GM23338 (cell line): ENCODE data around the gene LCN6.

Experiments used
- CREB1 ChIP-seq: fragments of 250-450 bp; sonication (Bioruptor Pico); IDR thresholded peaks from 2 replicates; pipeline ENCODE4 v1.5.0; 2020; ENCODE audit warnings: low read depth, mild to moderate bottlenecking, moderate library complexity
- EZH2 ChIP-seq: fragments of 200-600 bp; sonication (generic); IDR thresholded peaks from one replicate; pipeline ENCODE4 v1.8.0; 2017; ENCODE audit warnings: antibody characterized with exemption, mild to moderate bottlenecking, low read depth; ENCODE audit not compliant: unreplicated experiment
- EZH2phosphoT487 ChIP-seq: fragments of 200-600 bp; sonication (generic); IDR thresholded peaks from one replicate; pipeline ENCODE4 v1.8.1; 2018; ENCODE audit warnings: antibody characterized with exemption; ENCODE audit not compliant: unreplicated experiment
- JUNB ChIP-seq: IDR thresholded peaks from one replicate; pipeline ENCODE4 v1.6.1; 2016; ENCODE audit warnings: antibody characterized with exemption; ENCODE audit not compliant: unreplicated experiment
- NANOG ChIP-seq: IDR thresholded peaks from 2 replicates; pipeline ENCODE4 v1.6.1; 2016; ENCODE audit warnings: antibody characterized with exemption, borderline replicate concordance
- POLR2AphosphoS5 ChIP-seq: IDR thresholded peaks from 2 replicates; pipeline ENCODE4 v1.6.1; 2016; ENCODE audit warnings: antibody characterized with exemption, low read depth
- STAT1 ChIP-seq: IDR thresholded peaks from one replicate; pipeline ENCODE4 v1.6.1; 2016; ENCODE audit warnings: antibody characterized with exemption; ENCODE audit not compliant: unreplicated experiment
- ZNF114 ChIP-seq: fragments of 250-450 bp; sonication (Bioruptor Pico); IDR thresholded peaks from 2 replicates; pipeline ENCODE4 v1.5.0; 2020; ENCODE audit warnings: mild to moderate bottlenecking, moderate library complexity
- ZNF331 ChIP-seq: fragments of 250-450 bp; sonication (Bioruptor Pico); IDR thresholded peaks from 2 replicates; pipeline ENCODE4 v1.5.0; 2020; ENCODE audit warnings: low read depth, mild to moderate bottlenecking, moderate library complexity
- TF ChIP-seq, protein P1 (sequence below), 2 experiments: fragments of 200-600 bp in 1 of 2; sonication (generic) in 1 of 2; conservative IDR thresholded peaks; 2 replicates each; pipeline versions ENCODE4 v1.5.1 to v1.6.1; 2016 to 2017; ENCODE audit warnings: antibody characterized with exemption in 2 of 2, low read depth in 2 of 2, mild to moderate bottlenecking in 2 of 2, moderate library complexity in 1 of 2
- TF ChIP-seq, protein P2 (sequence below): IDR thresholded peaks from one replicate; pipeline ENCODE4 v1.6.1; 2018; ENCODE audit warnings: antibody characterized with exemption; ENCODE audit not compliant: unreplicated experiment
- TF ChIP-seq, protein P3 (sequence below): IDR thresholded peaks from 2 replicates; pipeline ENCODE4 v1.6.1; 2016; ENCODE audit warnings: antibody characterized with exemption

DNA sequence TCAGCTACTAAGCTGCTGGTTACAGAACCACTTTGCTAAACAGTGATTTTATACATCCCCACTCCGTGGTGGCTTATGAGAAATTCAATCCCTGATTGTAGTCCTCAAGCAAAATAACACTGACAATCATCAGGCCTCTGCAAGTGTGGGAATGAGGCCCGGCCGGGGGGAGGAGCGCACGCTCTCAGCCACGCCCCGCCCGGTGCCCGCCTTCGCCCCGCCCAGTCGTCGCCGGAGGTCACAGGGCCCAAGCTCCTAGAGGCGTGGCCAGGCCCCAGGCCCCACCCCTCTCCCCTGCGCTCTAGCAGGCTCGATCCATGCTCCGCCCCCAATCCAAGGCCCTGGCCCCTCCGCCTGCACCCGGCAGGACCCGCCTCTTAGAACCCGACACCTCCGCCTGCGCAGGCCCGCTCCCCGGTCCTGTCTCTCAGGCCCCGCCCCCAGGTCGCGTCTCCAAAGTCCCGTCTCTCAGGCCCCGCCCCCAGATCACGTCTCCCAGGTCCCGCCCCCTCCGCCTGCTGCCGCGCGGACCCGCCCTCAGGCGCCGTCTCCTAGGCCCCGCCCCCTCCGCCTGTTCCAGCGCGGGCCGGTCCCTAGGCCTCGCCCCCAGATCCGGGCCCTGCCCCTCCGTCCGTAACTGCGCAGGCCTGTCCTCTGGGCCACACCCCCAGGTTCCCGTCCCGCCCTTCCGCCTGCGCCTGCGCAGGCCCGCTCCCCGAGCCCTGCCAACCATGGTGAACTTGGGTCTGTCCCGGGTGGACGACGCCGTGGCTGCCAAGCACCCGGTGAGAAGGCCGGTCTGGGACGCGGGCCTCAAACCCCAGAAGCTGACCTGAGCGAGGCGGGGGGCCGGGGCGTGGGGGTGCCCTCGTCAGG, 42.6 kb upstream of the LCN6 start, which contains the start of gene TMEM141:
- TF ChIP-seq, protein P1, sequence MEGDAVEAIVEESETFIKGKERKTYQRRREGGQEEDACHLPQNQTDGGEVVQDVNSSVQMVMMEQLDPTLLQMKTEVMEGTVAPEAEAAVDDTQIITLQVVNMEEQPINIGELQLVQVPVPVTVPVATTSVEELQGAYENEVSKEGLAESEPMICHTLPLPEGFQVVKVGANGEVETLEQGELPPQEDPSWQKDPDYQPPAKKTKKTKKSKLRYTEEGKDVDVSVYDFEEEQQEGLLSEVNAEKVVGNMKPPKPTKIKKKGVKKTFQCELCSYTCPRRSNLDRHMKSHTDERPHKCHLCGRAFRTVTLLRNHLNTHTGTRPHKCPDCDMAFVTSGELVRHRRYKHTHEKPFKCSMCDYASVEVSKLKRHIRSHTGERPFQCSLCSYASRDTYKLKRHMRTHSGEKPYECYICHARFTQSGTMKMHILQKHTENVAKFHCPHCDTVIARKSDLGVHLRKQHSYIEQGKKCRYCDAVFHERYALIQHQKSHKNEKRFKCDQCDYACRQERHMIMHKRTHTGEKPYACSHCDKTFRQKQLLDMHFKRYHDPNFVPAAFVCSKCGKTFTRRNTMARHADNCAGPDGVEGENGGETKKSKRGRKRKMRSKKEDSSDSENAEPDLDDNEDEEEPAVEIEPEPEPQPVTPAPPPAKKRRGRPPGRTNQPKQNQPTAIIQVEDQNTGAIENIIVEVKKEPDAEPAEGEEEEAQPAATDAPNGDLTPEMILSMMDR (conservative IDR thresholded peaks at IDR 0.05; ENCODE audit: low read depth in 2 of 2) = no peak
- TF ChIP-seq EZH2 (no peak), POLR2AphosphoS5 (peak; percentile 93), JUNB (no peak), ZNF331 (no peak), EZH2phosphoT487 (no peak), CREB1 (CRISPR knock-in tag) (0 out of 2 replicates have a peak, but pooled peaks have one; percentile 42), STAT1 (no peak), ZNF114 (CRISPR knock-in tag) (no peak), NANOG (no peak)
- TF ChIP-seq, protein P2, sequence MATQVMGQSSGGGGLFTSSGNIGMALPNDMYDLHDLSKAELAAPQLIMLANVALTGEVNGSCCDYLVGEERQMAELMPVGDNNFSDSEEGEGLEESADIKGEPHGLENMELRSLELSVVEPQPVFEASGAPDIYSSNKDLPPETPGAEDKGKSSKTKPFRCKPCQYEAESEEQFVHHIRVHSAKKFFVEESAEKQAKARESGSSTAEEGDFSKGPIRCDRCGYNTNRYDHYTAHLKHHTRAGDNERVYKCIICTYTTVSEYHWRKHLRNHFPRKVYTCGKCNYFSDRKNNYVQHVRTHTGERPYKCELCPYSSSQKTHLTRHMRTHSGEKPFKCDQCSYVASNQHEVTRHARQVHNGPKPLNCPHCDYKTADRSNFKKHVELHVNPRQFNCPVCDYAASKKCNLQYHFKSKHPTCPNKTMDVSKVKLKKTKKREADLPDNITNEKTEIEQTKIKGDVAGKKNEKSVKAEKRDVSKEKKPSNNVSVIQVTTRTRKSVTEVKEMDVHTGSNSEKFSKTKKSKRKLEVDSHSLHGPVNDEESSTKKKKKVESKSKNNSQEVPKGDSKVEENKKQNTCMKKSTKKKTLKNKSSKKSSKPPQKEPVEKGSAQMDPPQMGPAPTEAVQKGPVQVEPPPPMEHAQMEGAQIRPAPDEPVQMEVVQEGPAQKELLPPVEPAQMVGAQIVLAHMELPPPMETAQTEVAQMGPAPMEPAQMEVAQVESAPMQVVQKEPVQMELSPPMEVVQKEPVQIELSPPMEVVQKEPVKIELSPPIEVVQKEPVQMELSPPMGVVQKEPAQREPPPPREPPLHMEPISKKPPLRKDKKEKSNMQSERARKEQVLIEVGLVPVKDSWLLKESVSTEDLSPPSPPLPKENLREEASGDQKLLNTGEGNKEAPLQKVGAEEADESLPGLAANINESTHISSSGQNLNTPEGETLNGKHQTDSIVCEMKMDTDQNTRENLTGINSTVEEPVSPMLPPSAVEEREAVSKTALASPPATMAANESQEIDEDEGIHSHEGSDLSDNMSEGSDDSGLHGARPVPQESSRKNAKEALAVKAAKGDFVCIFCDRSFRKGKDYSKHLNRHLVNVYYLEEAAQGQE = no peak
- TF ChIP-seq, protein P3, sequence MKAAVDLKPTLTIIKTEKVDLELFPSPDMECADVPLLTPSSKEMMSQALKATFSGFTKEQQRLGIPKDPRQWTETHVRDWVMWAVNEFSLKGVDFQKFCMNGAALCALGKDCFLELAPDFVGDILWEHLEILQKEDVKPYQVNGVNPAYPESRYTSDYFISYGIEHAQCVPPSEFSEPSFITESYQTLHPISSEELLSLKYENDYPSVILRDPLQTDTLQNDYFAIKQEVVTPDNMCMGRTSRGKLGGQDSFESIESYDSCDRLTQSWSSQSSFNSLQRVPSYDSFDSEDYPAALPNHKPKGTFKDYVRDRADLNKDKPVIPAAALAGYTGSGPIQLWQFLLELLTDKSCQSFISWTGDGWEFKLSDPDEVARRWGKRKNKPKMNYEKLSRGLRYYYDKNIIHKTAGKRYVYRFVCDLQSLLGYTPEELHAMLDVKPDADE = no peak
